Left cardiac atrium (tissue), 4 donors: ENCODE measurements around the gene WNT10A. TPM values are rescaled to one million over a fixed set of nuclear protein-coding genes. Genes with fewer than 3 reads are reported as not detected.
"Not testable (repeated sequence)": the region's sequence is repeated elsewhere in the genome, so short reads cannot be mapped to it uniquely, and the experiment has no call there.

Experiments used
- ATAC-seq, 2 donors: fragments of 200-7000 bp; cut with Tn5 transposase; one replicate each; pipeline ENCODE4 v1.9.1; 2020; ENCODE audit warnings: mild to moderate bottlenecking in 2 of 2, moderate library complexity in 2 of 2
- DNase-seq: peaks from one replicate; pipeline ENCODE4 v3.0.0-alpha.2; 2020
- intact Hi-C, 2 donors: fragments of 100-400 bp; cut with DNase I; formaldehyde crosslinking; loops; one replicate each; pipeline versions ENCODE4 v1.14.1 to v1.15.1; 2022 to 2023
- total RNA-seq, 2 donors: library from RNA; stranded (reverse); fragmentation: NEBNext Ultra II Directional; extraction: Animal tissue kit (Norgen Biotek cat#: 25700); gene quantifications; one replicate each; pipeline ENCODE4 v1.2.1, GENCODE V29; 2021
- donor health status: DM: no; HTN: yes; CAD: no.
- donor health status: DM: no; HTN: yes; CAD: no; lungs with severe emphysema.
- donor health status: DM: yes; HTN: yes; CAD: no.
- donor health status: Dilated cardiomyopathy.

WNT10A gene
- total RNA-seq, 2 donors from 2014 or later = 0.52 TPM; not detected in 1

- DNase-seq (no peak), ATAC-seq (no peak)
- intact Hi-C loops = no loop called here
These were observed 18.5 kb downstream of the WNT10A start for GRCh38 chr2:218899147-218899546.

GRCh38 chr2:218902427-218902826 is 21.8 kb downstream of the WNT10A start:
- DNase-seq (no peak), ATAC-seq (no peak)
- intact Hi-C loops = no loop called here

GRCh38 chr2:218904176-218904575 is 23.5 kb downstream of the WNT10A start:
- ATAC-seq = no peak
- no peak for DNase-seq
- intact Hi-C loops = no loop called here

- ATAC-seq (peak; percentile 98), DNase-seq (peak; percentile 92)
- intact Hi-C loops = no loop called here
These were observed 28.3 kb downstream of the WNT10A start for GRCh38 chr2:218908721-218909619.

- intact Hi-C loops = no loop called here
- no peak for ATAC-seq
- DNase-seq = no peak
These were observed 30.1 kb downstream of the WNT10A start for GRCh38 chr2:218910741-218911140.

GRCh38 chr2:218920504-218920903 is 39.9 kb downstream of the WNT10A start:
- ATAC-seq (no peak), DNase-seq (no peak)
- intact Hi-C loops = no loop called here

- DNase-seq = no peak
- intact Hi-C loops = no loop called here
- no peak for ATAC-seq
These were observed 44.1 kb downstream of the WNT10A start for GRCh38 chr2:218924757-218925156.

GRCh38 chr2:218925434-218925833 is 44.8 kb downstream of the WNT10A start:
- intact Hi-C loops = no loop called here
- ATAC-seq (no peak), DNase-seq (no peak)

GRCh38 chr2:218927422-218927821 is 46.8 kb downstream of the WNT10A start:
- intact Hi-C loops = no loop called here

GRCh38 chr2:218927876-218928275 is 47.2 kb downstream of the WNT10A start:
- ATAC-seq = no peak
- intact Hi-C loops = no loop called here
- DNase-seq = no peak

More at GRCh38 chr2:218927422-218927821, 46.8 kb downstream of the WNT10A start:
- DNase-seq (no peak), ATAC-seq (no peak)

GRCh38 chr2:218930488-218930887 is 49.8 kb downstream of the WNT10A start:
- DNase-seq, intact Hi-C loops, ATAC-seq: not testable (repeated sequence)

- DNase-seq, intact Hi-C loops, ATAC-seq: not testable (repeated sequence)
These were observed 51.1 kb downstream of the WNT10A start for GRCh38 chr2:218931751-218932150.

Other genes with a start within 250 kb of the WNT10A start
- 10 to 100 TPM; 12.6 to 17.8 TPM for gene ZNF142, start 221.2 kb upstream of the WNT10A start, total RNA-seq
- 10 to 100 TPM; 33.3 to 35.3 TPM for gene BCS1L, start 221.2 kb upstream of the WNT10A start, total RNA-seq
- 10 to 100 TPM; 13.6 to 15.0 TPM for gene RNF25, start 208.8 kb upstream of the WNT10A start, total RNA-seq
- gene STK36, start 208.8 kb upstream of the WNT10A start, total RNA-seq = 10 to 100 TPM in 1 of 2 donors, 1 to 10 TPM in 1; 5.6 to 10.0 TPM
- gene TTLL4, start 170.0 kb upstream of the WNT10A start, total RNA-seq = 10 to 100 TPM in 1 of 2 donors, 1 to 10 TPM in 1; 8.0 to 12.3 TPM
- 10 to 100 TPM; 13.8 to 17.4 TPM for gene CYP27A1, start 98.7 kb upstream of the WNT10A start, total RNA-seq
- under 1 TPM; 0.10 to 0.18 TPM for gene PRKAG3, start 49.0 kb upstream of the WNT10A start, total RNA-seq
- gene WNT6, start 21.0 kb upstream of the WNT10A start, total RNA-seq = 1 to 10 TPM; 1.8 TPM
- gene CDK5R2, start 78.8 kb downstream of the WNT10A start, total RNA-seq = not detected
- gene FEV, start 104.3 kb downstream of the WNT10A start, total RNA-seq = not detected
- gene CRYBA2, start 112.6 kb downstream of the WNT10A start, total RNA-seq = not detected
- not detected for gene CFAP65, start 160.7 kb downstream of the WNT10A start, total RNA-seq
- not detected for gene IHH, start 180.1 kb downstream of the WNT10A start, total RNA-seq